ENCODE measurements around the gene FRG2. TPM values are rescaled to one million over a fixed set of nuclear protein-coding genes. Genes with fewer than 3 reads are reported as not detected.

FRG2 gene
- total RNA-seq, 1 experiment from 2014 or later: not detected

DNA sequence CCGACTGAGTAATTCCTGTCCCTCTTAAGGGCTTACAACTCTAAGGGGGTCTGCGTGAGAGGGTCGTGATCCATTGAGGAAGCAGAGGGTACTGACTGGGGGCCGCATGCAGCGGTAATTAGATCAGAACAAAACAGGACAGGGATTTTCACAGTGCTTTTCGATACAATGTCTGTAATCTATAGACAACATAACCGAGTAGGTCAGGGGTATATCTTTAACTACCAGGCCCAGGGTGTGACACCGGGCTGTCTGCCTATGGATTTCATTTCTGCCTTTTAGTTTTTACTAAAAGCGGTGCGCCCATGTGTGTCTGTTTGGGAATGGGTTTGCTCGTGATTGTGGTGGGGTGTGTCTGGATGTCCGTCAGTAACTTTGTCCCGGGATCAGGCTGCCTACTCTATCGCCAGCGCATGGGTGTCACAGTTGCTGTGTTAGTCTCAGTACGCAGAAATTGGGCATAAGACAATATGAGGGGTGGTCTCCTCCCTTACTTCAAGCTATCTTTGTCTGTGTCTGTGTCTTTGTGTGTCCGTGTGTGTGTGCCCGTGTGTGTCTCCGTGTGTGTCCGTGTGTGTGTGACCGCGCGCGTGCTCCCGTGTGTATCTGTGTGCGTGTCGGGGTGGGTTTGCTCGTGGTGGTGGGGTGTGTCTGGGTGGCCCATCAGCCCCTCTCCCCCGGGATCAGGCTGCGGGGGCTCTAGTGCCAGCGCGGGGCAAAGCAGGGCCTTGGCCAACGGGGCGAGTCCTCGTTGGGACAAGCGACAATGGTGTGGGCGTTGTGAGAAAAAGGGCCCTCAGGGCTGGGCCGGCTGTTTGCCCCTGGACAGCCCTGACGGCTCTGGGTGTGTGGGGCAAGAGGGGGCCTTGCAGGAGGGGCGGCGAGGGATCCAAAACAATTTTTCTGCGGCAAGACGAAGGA lies 10.4 kb downstream of the FRG2 start:
- TF ChIP-seq FOSL1 (IDR thresholded peaks at IDR 0.05; ENCODE audit: low read depth): no peak
- no peak for TF ChIP-seq CBX3 (IDR thresholded peaks at IDR 0.05; ENCODE audit: low read depth)
- H2AFZ ChIP-seq (ENCODE audit: low read depth, low read length, poor library complexity, severe bottlenecking): no peak overlapping the region
- DNase-seq (ENCODE audit: low read depth, low spot score): no peak
- H3K4me2 ChIP-seq (ENCODE audit: low read length): no peak overlapping the region
- POLR2A ChIA-PET: no interaction called here
- no peaks in the 10 kb centered on the region for H3K4me1 ChIP-seq (ENCODE audit: control insufficient read depth in 1 of 2, insufficient read depth in 2 of 2, low read length in 2 of 2)
- BruUV-seq (replicated peaks): no TSS peak
- intact Hi-C loops (cut with micrococcal nuclease): no loop called here
- H3K9me3 ChIP-seq (ENCODE audit: control insufficient read depth in 1 of 2, insufficient read depth in 1 of 2, low read depth in 1 of 2, low read length in 2 of 2): no peaks in the 10 kb centered on the region
- no peak overlapping the region for H3K27ac ChIP-seq (ENCODE audit: low read depth, low read length)
- no peaks in the 10 kb centered on the region for H3K27me3 ChIP-seq (ENCODE audit: insufficient read depth, low read length)
- H3K9ac ChIP-seq (ENCODE audit: low read length): no peak overlapping the region
- H4K20me1 ChIP-seq (ENCODE audit: insufficient read depth): no peaks in the 10 kb centered on the region
- RAD21 ChIA-PET (ENCODE audit: low non-redundant PET in 1 of 2, low total read pairs in 2 of 2, uncharacterized antibody in 2 of 2, unreplicated experiment in 2 of 2): no interaction called here
- no peaks in the 10 kb centered on the region for H3K9me2 ChIP-seq (ENCODE audit: insufficient read depth)
- no peak for ATAC-seq
- CTCF ChIA-PET: no interaction called here
- no peaks in the 10 kb centered on the region for H3K36me3 ChIP-seq (ENCODE audit: control insufficient read depth in 1 of 2, insufficient read depth in 2 of 2, low read length in 2 of 2)
- no peaks in the 10 kb centered on the region for H3K79me2 ChIP-seq (ENCODE audit: insufficient read depth, low read length)
- H3K4me3 ChIP-seq (replicated peaks in 1 of 2; ENCODE audit: low read depth in 1 of 2, low read length in 2 of 2): no peak overlapping the region

DNA sequence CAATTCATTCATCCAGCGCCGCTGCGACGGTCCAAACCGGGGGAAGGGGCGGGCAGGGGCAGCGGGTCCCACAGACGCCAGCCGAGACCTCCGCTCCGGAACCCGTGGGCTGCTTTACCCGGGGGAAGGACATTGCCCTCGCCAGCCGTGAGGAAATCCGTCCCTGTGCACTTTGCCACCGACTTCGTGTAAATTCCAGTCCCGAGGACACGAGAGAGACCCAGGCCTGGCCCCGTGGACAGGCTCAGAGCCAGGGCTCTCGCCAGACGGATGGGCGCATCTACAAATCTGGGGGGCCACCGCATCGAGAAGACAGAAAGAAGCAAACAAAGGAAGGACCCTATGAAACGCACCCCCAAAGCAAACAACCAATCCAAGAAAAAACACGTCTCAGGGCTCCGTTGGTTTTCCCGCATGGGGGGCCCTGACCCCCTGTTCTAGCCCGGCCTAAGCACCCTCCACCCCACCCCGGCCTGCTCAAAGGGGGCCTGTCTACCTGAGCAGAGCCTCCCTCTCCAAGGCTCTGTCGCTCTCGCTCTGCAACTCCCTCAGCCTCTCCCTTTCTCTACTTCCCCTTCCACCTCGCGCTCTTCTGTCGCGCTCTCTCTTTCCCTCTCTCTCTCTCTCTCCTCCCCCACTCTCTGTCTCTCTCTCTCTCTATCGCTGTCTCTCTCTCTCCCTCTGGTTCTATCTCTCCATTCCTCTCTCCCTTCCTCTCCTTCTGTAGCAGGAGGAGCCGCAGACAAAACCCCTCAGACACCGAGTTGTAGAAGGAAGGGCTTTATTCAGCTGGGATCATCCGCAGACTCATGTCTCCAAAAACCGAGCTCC lies 11.3 kb downstream of the FRG2 start:
- CTCF ChIA-PET: no interaction called here
- Histone ChIP-seq H4K20me1 (ENCODE audit: insufficient read depth) (no peaks in the 10 kb centered on the region), H3K9me3 (ENCODE audit: control insufficient read depth in 1 of 2, insufficient read depth in 1 of 2, low read depth in 1 of 2, low read length in 2 of 2) (no peaks in the 10 kb centered on the region), H3K4me3 (replicated peaks in 1 of 2; ENCODE audit: low read depth in 1 of 2, low read length in 2 of 2) (no peak overlapping the region), H2AFZ (ENCODE audit: low read depth, low read length, poor library complexity, severe bottlenecking) (no peak overlapping the region), H3K79me2 (ENCODE audit: insufficient read depth, low read length) (no peaks in the 10 kb centered on the region), H3K36me3 (ENCODE audit: control insufficient read depth in 1 of 2, insufficient read depth in 2 of 2, low read length in 2 of 2) (no peaks in the 10 kb centered on the region), H3K27ac (ENCODE audit: low read depth, low read length) (no peak overlapping the region), H3K9ac (ENCODE audit: low read length) (no peak overlapping the region), H3K4me2 (ENCODE audit: low read length) (no peak overlapping the region), H3K27me3 (ENCODE audit: insufficient read depth, low read length) (no peaks in the 10 kb centered on the region), H3K4me1 (ENCODE audit: control insufficient read depth in 1 of 2, insufficient read depth in 2 of 2, low read length in 2 of 2) (no peaks in the 10 kb centered on the region), H3K9me2 (ENCODE audit: insufficient read depth) (no peaks in the 10 kb centered on the region)
- DNase-seq (ENCODE audit: low read depth, low spot score) (no peak), ATAC-seq (no peak)
- no TSS peak for BruUV-seq (replicated peaks)
- POLR2A ChIA-PET: no interaction called here
- intact Hi-C loops (cut with micrococcal nuclease): no loop called here
- RAD21 ChIA-PET (ENCODE audit: low non-redundant PET in 1 of 2, low total read pairs in 2 of 2, uncharacterized antibody in 2 of 2, unreplicated experiment in 2 of 2): no interaction called here
- TF ChIP-seq, protein P1, sequence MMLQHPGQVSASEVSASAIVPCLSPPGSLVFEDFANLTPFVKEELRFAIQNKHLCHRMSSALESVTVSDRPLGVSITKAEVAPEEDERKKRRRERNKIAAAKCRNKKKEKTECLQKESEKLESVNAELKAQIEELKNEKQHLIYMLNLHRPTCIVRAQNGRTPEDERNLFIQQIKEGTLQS (IDR thresholded peaks at IDR 0.05): no peak
- TF ChIP-seq, protein P2, sequence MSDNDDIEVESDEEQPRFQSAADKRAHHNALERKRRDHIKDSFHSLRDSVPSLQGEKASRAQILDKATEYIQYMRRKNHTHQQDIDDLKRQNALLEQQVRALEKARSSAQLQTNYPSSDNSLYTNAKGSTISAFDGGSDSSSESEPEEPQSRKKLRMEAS (IDR thresholded peaks at IDR 0.05): no peak
- TF ChIP-seq CBX3 (IDR thresholded peaks at IDR 0.05; ENCODE audit: low read depth) (no peak), POLR2A (IDR thresholded peaks at IDR 0.05; ENCODE audit: borderline replicate concordance, extremely low read depth, insufficient read depth, insufficient read length) (no peak), POLR2AphosphoS5 (IDR thresholded peaks at IDR 0.05; ENCODE audit: low read depth, low read length) (no peak), RAD21 (IDR thresholded peaks at IDR 0.05; ENCODE audit: low read depth) (no peak), SRF (IDR thresholded peaks at IDR 0.05; ENCODE audit: low read depth) (no peak), EZH2phosphoT487 (IDR thresholded peaks at IDR 0.05; ENCODE audit: borderline replicate concordance) (no peak), JUND (IDR thresholded peaks at IDR 0.05) (no peak), CEBPB (IDR thresholded peaks at IDR 0.05; ENCODE audit: low read depth) (no peak)
- TF ChIP-seq, protein P3, sequence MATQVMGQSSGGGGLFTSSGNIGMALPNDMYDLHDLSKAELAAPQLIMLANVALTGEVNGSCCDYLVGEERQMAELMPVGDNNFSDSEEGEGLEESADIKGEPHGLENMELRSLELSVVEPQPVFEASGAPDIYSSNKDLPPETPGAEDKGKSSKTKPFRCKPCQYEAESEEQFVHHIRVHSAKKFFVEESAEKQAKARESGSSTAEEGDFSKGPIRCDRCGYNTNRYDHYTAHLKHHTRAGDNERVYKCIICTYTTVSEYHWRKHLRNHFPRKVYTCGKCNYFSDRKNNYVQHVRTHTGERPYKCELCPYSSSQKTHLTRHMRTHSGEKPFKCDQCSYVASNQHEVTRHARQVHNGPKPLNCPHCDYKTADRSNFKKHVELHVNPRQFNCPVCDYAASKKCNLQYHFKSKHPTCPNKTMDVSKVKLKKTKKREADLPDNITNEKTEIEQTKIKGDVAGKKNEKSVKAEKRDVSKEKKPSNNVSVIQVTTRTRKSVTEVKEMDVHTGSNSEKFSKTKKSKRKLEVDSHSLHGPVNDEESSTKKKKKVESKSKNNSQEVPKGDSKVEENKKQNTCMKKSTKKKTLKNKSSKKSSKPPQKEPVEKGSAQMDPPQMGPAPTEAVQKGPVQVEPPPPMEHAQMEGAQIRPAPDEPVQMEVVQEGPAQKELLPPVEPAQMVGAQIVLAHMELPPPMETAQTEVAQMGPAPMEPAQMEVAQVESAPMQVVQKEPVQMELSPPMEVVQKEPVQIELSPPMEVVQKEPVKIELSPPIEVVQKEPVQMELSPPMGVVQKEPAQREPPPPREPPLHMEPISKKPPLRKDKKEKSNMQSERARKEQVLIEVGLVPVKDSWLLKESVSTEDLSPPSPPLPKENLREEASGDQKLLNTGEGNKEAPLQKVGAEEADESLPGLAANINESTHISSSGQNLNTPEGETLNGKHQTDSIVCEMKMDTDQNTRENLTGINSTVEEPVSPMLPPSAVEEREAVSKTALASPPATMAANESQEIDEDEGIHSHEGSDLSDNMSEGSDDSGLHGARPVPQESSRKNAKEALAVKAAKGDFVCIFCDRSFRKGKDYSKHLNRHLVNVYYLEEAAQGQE (IDR thresholded peaks at IDR 0.05; ENCODE audit: low read depth): no peak
- TF ChIP-seq, protein P4, sequence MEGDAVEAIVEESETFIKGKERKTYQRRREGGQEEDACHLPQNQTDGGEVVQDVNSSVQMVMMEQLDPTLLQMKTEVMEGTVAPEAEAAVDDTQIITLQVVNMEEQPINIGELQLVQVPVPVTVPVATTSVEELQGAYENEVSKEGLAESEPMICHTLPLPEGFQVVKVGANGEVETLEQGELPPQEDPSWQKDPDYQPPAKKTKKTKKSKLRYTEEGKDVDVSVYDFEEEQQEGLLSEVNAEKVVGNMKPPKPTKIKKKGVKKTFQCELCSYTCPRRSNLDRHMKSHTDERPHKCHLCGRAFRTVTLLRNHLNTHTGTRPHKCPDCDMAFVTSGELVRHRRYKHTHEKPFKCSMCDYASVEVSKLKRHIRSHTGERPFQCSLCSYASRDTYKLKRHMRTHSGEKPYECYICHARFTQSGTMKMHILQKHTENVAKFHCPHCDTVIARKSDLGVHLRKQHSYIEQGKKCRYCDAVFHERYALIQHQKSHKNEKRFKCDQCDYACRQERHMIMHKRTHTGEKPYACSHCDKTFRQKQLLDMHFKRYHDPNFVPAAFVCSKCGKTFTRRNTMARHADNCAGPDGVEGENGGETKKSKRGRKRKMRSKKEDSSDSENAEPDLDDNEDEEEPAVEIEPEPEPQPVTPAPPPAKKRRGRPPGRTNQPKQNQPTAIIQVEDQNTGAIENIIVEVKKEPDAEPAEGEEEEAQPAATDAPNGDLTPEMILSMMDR (IDR thresholded peaks at IDR 0.05 in 2 of 3, conservative IDR thresholded peaks at IDR 0.05 in 1 of 3; ENCODE audit: borderline replicate concordance in 1 of 3, insufficient read depth in 1 of 3, low read depth in 2 of 3, low read length in 2 of 3): no peak
